Neural crest cell (in vitro differentiated cells): ENCODE measurements around the gene FANCE. TPM values are rescaled to one million over a fixed set of nuclear protein-coding genes. Genes with fewer than 3 reads are reported as not detected.

Source experiments
- DNase-seq: peaks from one replicate; pipeline ENCODE4 v3.0.0; 2021; ENCODE audit warnings: low read depth, mixed read lengths, low spot score
- H3K27ac Mint-ChIP-seq: one replicate; pipeline ENCODE4 v1.8.0; 2021; ENCODE audit warnings: mild to moderate bottlenecking, mixed read lengths; ENCODE audit not compliant: unreplicated experiment
- H3K27me3 Mint-ChIP-seq: 2 replicates; pipeline ENCODE4 v1.8.0; 2021; ENCODE audit warnings: low read depth, mild to moderate bottlenecking, mixed read lengths
- H3K36me3 Mint-ChIP-seq: 2 replicates; pipeline ENCODE4 v1.8.0; 2021; ENCODE audit warnings: low read depth, mild to moderate bottlenecking, mixed read lengths
- H3K4me1 Mint-ChIP-seq: 2 replicates; pipeline ENCODE4 v1.8.0; 2021; ENCODE audit warnings: mixed read lengths
- H3K4me3 Mint-ChIP-seq: one replicate; pipeline ENCODE4 v1.8.0; 2021; ENCODE audit warnings: mild to moderate bottlenecking, mixed read lengths
- H3K9me3 Mint-ChIP-seq: 2 replicates; pipeline ENCODE4 v1.8.0; 2021; ENCODE audit warnings: mixed read lengths
- CTCF ChIP-seq: fragments of 200-600 bp; sonication (generic); conservative IDR thresholded peaks from 2 replicates; pipeline ENCODE4 v1.5.0; 2021; ENCODE audit warnings: antibody characterized with exemption, mild to moderate bottlenecking
- total RNA-seq: library from RNA; stranded (reverse); gene quantifications from 2 replicates; pipeline ENCODE4 v1.2.1, GENCODE V29; 2021

Gene FANCE
- total RNA-seq, 1 donor from 2014 or later, result 20.4 TPM

- peak; percentile 48 for DNase-seq
- H3K27ac Mint-ChIP-seq, result peak overlapping the region; percentile 12
- H3K4me1 Mint-ChIP-seq, result peaks cover 48% of the 10 kb centered on the region
- no peak for TF ChIP-seq CTCF
- no peaks in the 10 kb centered on the region for H3K9me3 Mint-ChIP-seq
- peak overlapping the region; percentile 87 for H3K4me3 Mint-ChIP-seq
- no peaks in the 10 kb centered on the region for H3K36me3 Mint-ChIP-seq
- H3K27me3 Mint-ChIP-seq, result peaks cover 5% of the 10 kb centered on the region
These were observed 45.7 kb downstream of the FANCE start for GRCh38 chr6:35497571-35498421.

GRCh38 chr6:35498422-35499067, 46.4 kb downstream of the FANCE start:
- H3K27me3 Mint-ChIP-seq, result peaks cover 5% of the 10 kb centered on the region
- H3K36me3 Mint-ChIP-seq, result no peaks in the 10 kb centered on the region
- H3K9me3 Mint-ChIP-seq, result no peaks in the 10 kb centered on the region
- no peak for DNase-seq
- no peak overlapping the region for H3K27ac Mint-ChIP-seq
- peaks cover 40% of the 10 kb centered on the region for H3K4me1 Mint-ChIP-seq
- peak overlapping the region; percentile 87 for H3K4me3 Mint-ChIP-seq
- no peak for TF ChIP-seq CTCF

GRCh38 chr6:35499372-35499771, 47.2 kb downstream of the FANCE start:
- Mint-ChIP-seq H3K27me3 (peaks cover 5% of the 10 kb centered on the region), H3K4me3 (peak overlapping the region; percentile 41), H3K36me3 (no peaks in the 10 kb centered on the region), H3K4me1 (peaks cover 33% of the 10 kb centered on the region), H3K9me3 (no peaks in the 10 kb centered on the region), H3K27ac (no peak overlapping the region)
- TF ChIP-seq CTCF, result no peak
- no peak for DNase-seq

- no peak for DNase-seq
- no peak for TF ChIP-seq CTCF
- Mint-ChIP-seq H3K27me3 (peaks cover 5% of the 10 kb centered on the region), H3K27ac (peak overlapping the region; percentile 52), H3K4me1 (peaks cover 25% of the 10 kb centered on the region), H3K4me3 (peak overlapping the region; percentile 48), H3K36me3 (no peaks in the 10 kb centered on the region), H3K9me3 (no peaks in the 10 kb centered on the region)
These were observed 48.6 kb downstream of the FANCE start for GRCh38 chr6:35500782-35501181.

GRCh38 chr6:35501784-35502183, 49.6 kb downstream of the FANCE start:
- Mint-ChIP-seq H3K27me3 (peaks cover 5% of the 10 kb centered on the region), H3K36me3 (no peaks in the 10 kb centered on the region), H3K4me1 (peaks cover 28% of the 10 kb centered on the region), H3K9me3 (no peaks in the 10 kb centered on the region), H3K27ac (no peak overlapping the region), H3K4me3 (no peak overlapping the region)
- no peak for TF ChIP-seq CTCF
- DNase-seq, result no peak
